ENCODE measurements around the gene SUPT4H1.

Gene SUPT4H1

DNA sequence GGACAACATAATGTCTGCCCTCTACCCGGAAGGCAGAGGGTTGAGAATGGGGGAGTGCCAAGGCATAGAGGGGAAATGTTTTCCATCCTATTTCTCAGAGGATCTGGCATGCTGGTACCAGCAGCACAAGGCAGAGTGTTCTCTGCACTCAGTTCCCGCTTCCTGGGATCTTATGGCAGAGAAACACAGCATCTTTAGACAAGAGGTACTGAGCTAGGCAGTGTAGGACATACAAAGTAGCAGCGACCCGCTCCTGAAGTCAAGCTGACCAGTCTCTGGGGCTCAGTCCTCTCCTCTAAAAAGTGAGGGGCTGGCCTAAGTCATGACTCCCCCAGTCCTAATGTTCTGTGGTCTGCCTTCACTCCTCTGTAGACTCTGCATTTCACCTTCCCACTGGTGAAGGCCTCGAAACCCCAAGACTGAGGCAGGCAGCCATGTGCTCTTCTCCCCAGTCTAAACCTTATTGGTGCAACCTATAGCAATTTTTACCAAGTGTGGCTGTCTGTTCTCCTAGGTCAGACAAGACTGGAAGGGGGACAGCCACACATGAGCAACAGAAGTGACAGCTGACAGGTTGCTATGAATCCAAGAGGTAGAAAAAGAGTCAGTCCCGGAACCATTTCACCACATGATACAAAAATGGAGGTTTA, 12.1 kb downstream of the SUPT4H1 start:
- no peak for DNase-seq (ENCODE audit: low read depth)

DNA sequence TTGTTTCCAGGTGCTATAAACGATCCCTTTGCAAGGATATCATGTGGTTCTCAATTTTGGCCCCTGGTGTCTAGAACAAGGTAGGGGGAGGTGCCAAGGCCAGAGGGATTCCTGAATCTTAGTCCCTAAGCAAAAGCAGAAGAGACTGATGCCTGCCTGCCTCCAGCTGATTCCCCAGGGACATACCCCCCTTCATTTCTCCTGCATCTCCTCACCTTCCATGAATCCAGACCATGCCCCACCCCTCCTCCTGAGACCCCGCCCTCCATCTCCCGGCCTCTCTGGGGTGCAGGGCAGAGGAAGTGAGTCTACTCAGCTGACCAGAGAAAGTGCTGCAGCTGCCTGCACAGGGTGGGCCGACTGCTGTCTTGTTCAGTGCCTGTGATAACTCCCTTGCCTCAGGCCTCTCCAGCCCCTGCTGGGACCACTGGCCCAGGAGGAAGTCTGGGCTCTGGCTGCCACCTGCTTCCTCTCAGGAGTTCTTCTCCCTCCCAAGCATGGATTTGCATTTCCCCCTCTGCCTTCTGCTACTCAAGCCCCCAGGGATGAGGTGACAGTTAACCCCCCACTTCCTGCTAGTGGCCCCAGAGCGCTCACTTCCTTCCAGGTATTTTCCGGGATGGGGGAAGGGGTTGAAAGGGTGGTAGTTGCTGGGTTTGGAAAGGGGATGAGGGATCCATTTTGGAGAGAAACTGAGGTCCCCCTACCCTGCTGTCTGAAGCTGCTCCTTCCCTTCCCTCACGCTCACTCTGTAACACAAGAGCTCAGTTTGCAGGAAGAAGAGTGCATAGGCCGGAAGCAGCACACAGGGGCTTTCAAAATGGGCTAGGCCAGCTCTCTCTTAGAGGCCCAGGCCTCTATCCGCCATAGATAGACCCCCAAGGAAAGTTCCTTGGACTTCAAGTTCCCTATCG, 12.9 kb downstream of the SUPT4H1 start:
- DNase-seq (ENCODE audit: low read depth) = peak; percentile 83

DNA sequence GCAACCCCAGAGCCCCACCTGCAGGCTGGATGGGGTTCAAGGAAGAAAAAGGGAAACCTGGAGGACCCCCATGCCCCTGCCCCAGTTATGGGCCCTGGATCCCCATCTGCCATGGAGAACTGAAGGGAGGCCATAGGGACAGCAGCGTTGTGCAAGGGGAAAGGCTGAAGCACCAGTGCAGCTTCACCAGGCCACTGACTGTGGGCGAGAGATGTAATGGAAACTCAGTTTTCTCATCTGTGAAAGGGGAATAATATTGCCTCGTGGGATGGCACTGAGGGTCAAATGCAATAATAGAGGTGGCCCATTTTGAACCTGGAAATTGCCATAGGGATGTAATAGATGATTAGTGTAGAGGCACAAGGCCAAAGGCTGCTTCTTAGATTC, 13.6 kb downstream of the SUPT4H1 start:
- DNase-seq (ENCODE audit: low read depth) = no peak

GRCh38 chr17:58337600-58338453, 14.2 kb downstream of the SUPT4H1 start:
- DNase-seq (ENCODE audit: low read depth) = peak; percentile 93

DNA sequence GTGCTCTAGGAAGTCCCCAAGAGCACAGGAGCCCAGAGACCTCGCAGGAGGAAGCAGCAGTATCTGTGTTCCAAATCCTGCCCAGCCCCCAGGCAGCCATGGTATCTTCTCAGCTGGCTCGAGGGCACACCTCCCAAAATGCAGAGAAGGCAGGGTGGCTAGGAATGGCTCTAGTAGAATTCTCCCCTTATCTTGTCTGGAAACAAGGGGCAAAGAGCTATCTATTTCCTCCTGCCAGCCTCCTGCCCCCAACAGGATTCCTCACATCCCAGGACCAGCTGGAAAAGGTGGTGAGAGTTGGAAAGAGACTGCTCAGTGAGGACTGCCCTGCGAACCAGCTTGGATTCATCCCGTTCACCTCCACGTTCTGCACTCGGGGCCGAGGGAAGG, 14.8 kb downstream of the SUPT4H1 start:
- no peak for DNase-seq (ENCODE audit: low read depth)

- no peak for DNase-seq (ENCODE audit: low read depth)
These were observed 15.4 kb downstream of the SUPT4H1 start for GRCh38 chr17:58336456-58337209.

- peak; percentile 68 for DNase-seq (ENCODE audit: low read depth)
These were observed 16.1 kb downstream of the SUPT4H1 start for GRCh38 chr17:58335779-58336455.

DNA sequence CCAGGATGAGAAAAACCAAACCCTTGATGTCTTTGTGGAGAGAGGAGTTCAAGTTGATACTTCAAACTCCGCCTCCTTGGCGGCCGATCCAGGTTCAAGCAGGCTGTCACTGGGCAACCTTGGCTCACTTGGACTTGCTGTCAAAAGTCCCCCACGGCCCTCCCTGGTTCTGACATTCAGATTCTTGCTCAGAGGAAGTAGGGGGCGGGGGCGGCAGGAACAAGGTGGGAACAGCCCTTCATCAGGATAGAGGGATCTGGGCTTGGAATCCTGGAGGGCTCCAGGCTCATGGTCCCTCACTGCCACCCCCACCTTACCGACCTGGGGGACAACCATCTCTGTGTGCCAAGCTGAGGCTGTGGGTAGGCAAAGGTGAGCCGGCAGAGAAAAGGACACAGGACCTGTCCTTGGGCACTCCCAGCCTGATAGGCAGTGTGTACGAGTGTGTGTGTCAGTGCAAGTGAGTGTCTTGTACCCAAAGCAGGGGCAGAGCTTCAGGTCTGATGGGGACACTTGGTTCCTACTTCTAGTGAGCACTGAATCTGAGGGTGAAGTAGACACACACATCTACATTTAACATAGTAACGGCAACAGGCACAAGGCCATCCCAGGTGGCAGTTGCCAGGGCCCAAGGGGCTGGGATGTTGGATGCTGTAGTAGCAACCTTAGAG, 16.8 kb downstream of the SUPT4H1 start:
- DNase-seq (ENCODE audit: low read depth) = peak; percentile 51

GRCh38 chr17:58334661-58335060, 17.3 kb downstream of the SUPT4H1 start:
- no peak for DNase-seq (ENCODE audit: low read depth)

- no peak for DNase-seq (ENCODE audit: low read depth)
These were observed 17.7 kb downstream of the SUPT4H1 start for GRCh38 chr17:58334256-58334655.

GRCh38 chr17:58333736-58334207, 18.2 kb downstream of the SUPT4H1 start:
- no peak for DNase-seq (ENCODE audit: low read depth)

DNA sequence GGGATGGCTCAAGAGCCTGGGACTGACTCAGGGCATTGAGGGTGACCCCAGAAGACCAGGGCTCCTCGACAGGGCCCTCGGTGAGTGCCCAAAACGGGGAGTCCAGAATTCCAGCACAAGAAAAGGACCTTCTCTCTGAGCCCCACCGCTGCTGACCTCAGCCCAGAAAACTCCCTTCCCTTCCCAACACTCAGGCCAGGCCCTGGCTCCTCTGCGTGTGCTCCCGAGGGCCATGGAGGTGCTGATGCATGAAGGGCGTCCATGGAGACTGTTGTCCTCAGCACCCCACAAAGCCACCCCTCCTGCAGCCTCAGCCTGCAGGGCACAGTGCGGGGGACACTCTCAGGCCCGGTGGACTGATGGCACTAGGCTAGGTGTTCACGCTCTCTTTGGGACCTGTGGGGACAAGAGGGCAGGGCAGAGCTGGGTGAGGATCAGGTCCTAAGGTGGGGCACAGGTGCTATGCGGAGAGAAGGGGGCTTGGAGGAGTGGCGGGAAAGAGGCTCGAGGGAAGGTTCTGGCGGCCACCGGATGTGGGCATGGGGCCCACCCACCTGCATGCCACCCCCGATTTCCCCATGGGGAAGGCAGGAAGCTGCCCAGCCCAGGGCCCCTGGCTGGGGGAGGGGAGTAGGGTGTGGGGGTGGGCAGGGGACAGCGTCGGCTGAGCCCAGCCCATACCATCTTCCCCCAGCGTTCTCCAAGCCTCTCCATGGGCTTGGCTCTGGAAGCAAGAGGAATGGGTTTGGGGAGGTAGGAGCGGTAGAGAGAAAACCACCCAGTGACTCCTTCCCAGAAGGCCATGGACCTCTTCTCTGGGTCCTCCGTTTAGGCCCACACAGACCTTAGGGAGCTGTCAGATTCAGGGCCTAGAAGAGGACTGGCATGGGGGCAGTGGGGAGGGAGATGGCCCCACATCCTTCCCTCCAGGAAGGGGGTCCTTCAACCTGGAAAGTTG, 18.9 kb downstream of the SUPT4H1 start:
- peak; percentile 82 for DNase-seq (ENCODE audit: low read depth)

GRCh38 chr17:58331815-58332777, 19.9 kb downstream of the SUPT4H1 start:
- DNase-seq (ENCODE audit: low read depth) = peak; percentile 91

GRCh38 chr17:58330997-58331814, 20.8 kb downstream of the SUPT4H1 start:
- DNase-seq (ENCODE audit: low read depth) = peak; percentile 66

DNA sequence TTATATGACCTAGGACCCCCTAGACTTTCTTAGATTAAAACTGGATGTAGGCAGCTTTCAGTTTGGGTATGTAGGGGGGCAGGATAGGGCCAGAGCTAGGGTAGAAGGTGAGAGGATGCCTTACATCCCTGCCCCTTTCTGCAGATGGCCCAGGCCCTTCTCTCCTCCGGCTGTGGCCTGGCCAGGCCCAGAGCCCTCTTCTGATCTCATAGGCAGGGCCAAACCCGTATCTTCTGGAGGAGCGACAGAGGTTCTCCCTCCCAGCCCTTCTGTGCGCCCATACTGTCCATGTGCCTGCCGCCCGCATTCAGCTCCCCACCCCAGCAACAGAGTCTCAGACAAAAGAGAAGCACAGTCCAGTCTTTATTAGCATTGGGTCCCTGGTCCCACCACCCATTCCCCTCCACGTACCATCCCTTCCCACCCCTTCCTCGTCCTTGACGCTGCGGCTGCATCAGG, 21.4 kb downstream of the SUPT4H1 start:
- DNase-seq (ENCODE audit: low read depth) = no peak

- DNase-seq (ENCODE audit: low read depth) = no peak
These were observed 22.0 kb downstream of the SUPT4H1 start for GRCh38 chr17:58329810-58330537.
